ENCODE measurements around the gene KMT2E. TPM values are rescaled to one million over a fixed set of nuclear protein-coding genes. Genes with fewer than 3 reads are reported as not detected.

The KMT2E gene
- total RNA-seq, 1 donor from 2014 or later: 43.0 TPM

DNA sequence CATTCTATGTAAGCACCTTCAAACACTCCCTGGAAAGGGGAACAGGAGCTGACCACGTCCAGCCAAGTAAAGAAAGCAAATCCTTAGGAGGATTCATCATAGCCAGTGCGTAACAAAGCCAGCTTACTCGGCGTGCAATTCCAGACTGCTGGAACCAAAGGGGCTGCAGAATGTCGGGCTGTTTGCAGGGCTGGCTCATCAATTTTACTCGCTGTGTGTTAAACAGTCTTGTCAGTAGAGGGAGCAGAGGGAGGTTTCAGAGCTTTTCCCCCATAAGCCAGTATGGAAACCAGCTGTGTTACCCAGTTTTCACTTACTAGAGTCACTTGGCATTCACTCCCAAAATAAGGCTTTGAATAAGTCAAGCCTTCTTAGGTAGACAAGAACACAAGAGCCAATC is 127.1 kb downstream of the KMT2E start:
- intact Hi-C loops (cut with DNase I): no loop called here
- Histone ChIP-seq H3K9me3 (no peaks in the 10 kb centered on the region), H3K36me3 (peaks cover 0 to 23% of the 10 kb centered on the region in 2 donors)

DNA sequence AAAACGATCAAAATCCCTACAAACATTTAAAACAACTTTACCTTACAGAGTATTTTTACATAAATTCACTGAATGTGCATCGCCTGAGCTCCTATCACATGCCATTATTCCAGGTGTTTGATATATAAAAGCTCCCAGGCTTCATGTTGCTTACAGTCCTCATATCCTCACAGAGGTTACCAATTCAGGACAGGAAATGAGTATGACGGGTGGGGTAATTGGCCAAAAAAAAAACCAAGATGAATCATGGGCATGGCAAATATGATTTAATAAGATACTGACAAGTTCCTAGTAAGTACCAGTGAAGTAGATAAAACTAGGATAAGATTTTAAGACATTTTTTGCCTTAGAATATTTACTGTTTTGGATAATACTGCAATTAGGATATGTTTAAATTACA is 135.8 kb downstream of the KMT2E start:
- Histone ChIP-seq H3K27me3 (no peaks in the 10 kb centered on the region), H3K36me3 (no peaks in the 10 kb centered on the region), H3K4me1 (no peaks in the 10 kb centered on the region), H3K4me3 (no peak overlapping the region), H3K9me3 (no peaks in the 10 kb centered on the region), H3K27ac (no peak overlapping the region)
- no peak for DNase-seq (ENCODE audit: low spot score in 2 of 2)
- TF ChIP-seq, protein P1, sequence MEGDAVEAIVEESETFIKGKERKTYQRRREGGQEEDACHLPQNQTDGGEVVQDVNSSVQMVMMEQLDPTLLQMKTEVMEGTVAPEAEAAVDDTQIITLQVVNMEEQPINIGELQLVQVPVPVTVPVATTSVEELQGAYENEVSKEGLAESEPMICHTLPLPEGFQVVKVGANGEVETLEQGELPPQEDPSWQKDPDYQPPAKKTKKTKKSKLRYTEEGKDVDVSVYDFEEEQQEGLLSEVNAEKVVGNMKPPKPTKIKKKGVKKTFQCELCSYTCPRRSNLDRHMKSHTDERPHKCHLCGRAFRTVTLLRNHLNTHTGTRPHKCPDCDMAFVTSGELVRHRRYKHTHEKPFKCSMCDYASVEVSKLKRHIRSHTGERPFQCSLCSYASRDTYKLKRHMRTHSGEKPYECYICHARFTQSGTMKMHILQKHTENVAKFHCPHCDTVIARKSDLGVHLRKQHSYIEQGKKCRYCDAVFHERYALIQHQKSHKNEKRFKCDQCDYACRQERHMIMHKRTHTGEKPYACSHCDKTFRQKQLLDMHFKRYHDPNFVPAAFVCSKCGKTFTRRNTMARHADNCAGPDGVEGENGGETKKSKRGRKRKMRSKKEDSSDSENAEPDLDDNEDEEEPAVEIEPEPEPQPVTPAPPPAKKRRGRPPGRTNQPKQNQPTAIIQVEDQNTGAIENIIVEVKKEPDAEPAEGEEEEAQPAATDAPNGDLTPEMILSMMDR (IDR thresholded peaks at IDR 0.05): no peak
- intact Hi-C loops (cut with DNase I): no loop called here

More for the DNA sequence above, 127.1 kb downstream of the KMT2E start:
- TF ChIP-seq, protein P1 (IDR thresholded peaks at IDR 0.05): no peak
- Histone ChIP-seq H3K27ac (no peak overlapping the region), H3K4me3 (no peak overlapping the region), H3K27me3 (no peaks in the 10 kb centered on the region), H3K4me1 (no peaks in the 10 kb centered on the region)
- DNase-seq (ENCODE audit: low spot score in 2 of 2): no peak

DNA sequence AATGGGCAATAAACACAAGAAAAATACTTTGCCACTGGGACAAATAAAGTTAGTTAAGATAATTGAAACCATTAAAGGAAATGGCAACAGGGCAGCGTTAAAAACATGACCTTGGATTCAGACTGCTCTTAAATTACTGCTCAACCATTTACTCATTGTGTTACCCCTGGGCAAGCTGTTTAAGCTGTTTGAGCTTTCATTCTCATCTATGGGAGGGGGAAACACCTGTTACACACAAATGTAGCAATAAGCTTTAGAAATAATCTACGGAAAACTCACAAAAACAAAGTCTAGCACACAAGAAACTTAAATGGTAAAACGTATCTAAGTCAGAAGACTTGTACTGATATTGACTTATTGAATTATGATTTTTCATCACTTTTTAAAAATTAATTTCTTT is 137.1 kb downstream of the KMT2E start:
- no peaks in the 10 kb centered on the region for H3K27me3 ChIP-seq
- no peak for DNase-seq (ENCODE audit: low spot score in 2 of 2)
- intact Hi-C loops (cut with DNase I): no loop called here
- no peak overlapping the region for H3K27ac ChIP-seq
- H3K9me3 ChIP-seq: no peaks in the 10 kb centered on the region
- H3K4me1 ChIP-seq: no peaks in the 10 kb centered on the region
- TF ChIP-seq, protein P1 (IDR thresholded peaks at IDR 0.05): no peak
- H3K4me3 ChIP-seq: no peak overlapping the region
- H3K36me3 ChIP-seq: no peaks in the 10 kb centered on the region

DNA sequence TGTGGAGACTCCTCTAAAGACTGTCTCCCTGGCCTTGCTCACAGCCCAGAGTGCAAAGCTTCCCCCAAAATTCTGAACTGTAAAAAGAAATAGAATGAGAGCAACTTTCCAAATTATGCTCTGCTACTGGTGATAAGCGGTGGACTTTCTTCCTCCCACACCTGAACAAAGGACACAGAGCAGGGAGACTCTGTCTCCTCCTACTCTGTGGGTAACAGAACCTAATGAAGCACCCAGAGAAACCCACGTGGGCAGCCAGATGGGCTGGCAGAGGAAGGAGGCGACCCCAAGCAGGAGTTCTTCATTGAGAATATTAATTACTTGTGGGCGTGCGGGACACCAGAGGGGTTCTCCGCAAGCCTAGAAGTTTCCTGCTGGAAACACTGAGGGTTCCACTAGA is 139.5 kb downstream of the KMT2E start:
- Histone ChIP-seq H3K4me1 (no peaks in the 10 kb centered on the region), H3K36me3 (no peaks in the 10 kb centered on the region), H3K27ac (no peak overlapping the region), H3K9me3 (no peaks in the 10 kb centered on the region), H3K4me3 (no peak overlapping the region), H3K27me3 (no peaks in the 10 kb centered on the region)
- intact Hi-C loops (cut with DNase I): no loop called here
- TF ChIP-seq, protein P1 (IDR thresholded peaks at IDR 0.05): no peak
- no peak for DNase-seq (ENCODE audit: low spot score in 2 of 2)

DNA sequence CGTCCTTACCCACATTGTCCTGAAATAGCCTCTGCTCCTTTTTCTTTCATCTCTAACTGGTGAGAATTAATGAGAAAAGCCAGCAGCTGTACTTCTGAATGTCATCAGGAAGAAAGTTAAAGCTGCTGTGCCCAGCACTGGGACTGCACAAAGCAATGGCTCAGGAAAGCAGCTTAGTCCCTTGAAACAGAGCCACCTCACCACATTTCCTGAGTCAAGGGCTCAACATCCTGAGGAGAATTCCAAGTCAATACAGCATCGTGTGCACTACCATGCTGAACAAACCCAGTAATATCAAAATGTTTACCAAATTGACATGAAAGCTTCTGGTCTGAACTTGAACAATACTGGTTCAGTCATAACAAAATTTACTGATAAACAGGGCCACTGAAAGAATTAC is 140.1 kb downstream of the KMT2E start:
- Histone ChIP-seq H3K27me3 (no peaks in the 10 kb centered on the region), H3K9me3 (no peaks in the 10 kb centered on the region), H3K36me3 (no peaks in the 10 kb centered on the region), H3K27ac (no peak overlapping the region), H3K4me1 (no peaks in the 10 kb centered on the region), H3K4me3 (no peak overlapping the region)
- TF ChIP-seq, protein P1 (IDR thresholded peaks at IDR 0.05): no peak
- intact Hi-C loops (cut with DNase I): no loop called here
- DNase-seq (ENCODE audit: low spot score in 2 of 2): no peak

DNA sequence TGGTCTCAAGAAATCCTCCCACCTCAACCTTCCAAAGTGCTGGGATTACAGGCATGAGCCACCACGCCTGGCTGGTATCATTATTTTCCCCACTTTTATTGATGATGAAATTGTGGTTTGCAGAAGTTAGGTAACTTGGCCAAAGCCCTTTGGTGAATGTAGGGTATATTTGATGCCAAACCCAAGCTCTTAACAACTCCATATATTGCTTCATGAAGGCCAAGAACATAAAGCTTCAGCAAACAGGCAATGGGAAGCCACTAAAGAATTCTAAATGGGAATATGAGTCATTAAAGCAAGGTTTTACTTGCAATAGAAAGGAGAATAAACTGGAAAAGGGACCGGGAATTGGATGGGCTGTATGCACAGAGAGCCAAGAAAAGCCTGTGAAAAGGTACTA is 142.7 kb downstream of the KMT2E start:
- no peaks in the 10 kb centered on the region for H3K27me3 ChIP-seq
- H3K27ac ChIP-seq: no peak overlapping the region
- H3K36me3 ChIP-seq: no peaks in the 10 kb centered on the region
- intact Hi-C loops (cut with DNase I): no loop called here
- no peaks in the 10 kb centered on the region for H3K4me1 ChIP-seq
- H3K9me3 ChIP-seq: no peaks in the 10 kb centered on the region
- H3K4me3 ChIP-seq: no peak overlapping the region
- TF ChIP-seq, protein P1 (IDR thresholded peaks at IDR 0.05): no peak
- no peak for DNase-seq (ENCODE audit: low spot score in 2 of 2)
